LNCAP (cell line): ENCODE data around the gene PARN.

ENCODE experiments used
- TF ChIP-seq, protein P1 (sequence below): fragments of 450-650 bp; IDR thresholded peaks from 2 replicates; pipeline ENCODE4 v1.5.1; 2017; ENCODE audit warnings: mild to moderate bottlenecking

Gene PARN

DNA sequence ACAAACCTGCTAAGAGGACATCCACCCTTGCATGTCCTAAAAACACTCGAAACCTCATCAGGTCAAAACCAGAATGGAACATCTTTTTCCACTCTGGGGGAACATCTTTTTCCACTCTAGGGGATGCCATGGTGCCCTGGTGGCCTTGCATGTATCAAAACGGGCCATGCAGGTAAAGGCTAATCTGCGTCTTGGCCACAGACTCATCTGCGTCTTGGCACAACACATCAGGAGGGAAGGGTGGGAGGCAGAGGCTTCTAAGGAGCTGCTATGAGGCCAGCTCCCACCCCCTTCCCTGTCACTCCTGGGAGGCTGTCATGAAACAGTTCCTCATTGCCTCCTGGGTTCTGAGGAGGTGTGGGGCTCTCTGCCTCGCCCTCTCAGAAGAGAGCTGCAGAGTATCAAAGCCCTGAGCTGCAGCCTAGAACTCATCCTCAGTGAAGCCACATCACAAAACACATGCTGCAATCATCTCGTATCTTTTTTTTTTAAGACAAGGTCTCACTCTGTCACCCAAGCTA lies 27.6 kb downstream of the PARN start:
- TF ChIP-seq, protein P1, sequence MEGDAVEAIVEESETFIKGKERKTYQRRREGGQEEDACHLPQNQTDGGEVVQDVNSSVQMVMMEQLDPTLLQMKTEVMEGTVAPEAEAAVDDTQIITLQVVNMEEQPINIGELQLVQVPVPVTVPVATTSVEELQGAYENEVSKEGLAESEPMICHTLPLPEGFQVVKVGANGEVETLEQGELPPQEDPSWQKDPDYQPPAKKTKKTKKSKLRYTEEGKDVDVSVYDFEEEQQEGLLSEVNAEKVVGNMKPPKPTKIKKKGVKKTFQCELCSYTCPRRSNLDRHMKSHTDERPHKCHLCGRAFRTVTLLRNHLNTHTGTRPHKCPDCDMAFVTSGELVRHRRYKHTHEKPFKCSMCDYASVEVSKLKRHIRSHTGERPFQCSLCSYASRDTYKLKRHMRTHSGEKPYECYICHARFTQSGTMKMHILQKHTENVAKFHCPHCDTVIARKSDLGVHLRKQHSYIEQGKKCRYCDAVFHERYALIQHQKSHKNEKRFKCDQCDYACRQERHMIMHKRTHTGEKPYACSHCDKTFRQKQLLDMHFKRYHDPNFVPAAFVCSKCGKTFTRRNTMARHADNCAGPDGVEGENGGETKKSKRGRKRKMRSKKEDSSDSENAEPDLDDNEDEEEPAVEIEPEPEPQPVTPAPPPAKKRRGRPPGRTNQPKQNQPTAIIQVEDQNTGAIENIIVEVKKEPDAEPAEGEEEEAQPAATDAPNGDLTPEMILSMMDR, result no peak

DNA sequence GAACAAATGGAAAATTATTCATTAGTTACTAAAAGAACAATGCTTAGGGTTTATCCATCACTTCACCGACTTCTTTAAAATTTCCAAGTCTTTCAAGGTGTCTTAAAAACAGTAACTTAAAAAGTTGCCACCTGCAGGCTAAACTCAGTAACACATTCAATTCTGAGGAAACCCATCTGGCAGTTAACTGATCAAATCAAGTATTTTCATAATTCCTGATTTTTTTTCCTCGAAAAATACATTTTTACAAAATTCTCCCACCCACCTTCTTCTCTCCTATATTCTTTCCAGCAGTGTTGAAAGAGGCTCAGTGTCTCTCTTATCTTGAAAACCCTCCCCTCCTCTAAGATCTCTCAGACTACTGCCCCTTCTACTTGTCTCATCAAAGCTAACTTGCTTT lies 29.9 kb downstream of the PARN start:
- TF ChIP-seq, protein P1, result peak; percentile 61

DNA sequence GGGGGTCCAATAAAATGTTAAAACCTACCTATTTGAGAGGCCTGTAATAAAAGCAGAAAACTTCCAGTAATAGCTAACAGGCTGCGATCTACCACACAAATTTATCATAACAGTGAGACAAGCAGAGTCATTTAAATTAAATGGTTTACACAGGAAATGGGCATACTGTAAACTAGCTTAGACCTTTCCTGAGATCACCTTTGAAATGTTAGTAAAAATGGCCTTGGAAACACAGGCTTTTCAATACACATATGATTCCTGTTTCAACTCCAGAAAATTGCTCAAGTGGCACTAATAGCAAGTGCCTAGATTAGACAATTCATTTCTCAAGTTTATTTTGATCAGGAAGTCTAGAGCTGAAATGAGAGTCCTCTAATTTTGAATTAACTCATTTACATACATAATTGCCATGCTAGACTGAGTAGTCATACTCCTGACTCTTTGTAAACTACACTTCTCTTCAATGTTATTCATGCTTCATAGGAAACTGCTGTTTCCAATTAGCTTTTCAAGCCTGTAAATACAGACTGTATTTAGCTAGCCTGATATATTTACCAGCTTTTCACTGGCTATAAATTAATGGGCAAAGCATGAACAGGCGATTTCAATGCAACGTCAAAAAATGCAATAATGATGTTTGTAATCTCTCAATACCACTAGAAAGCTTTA lies 43.3 kb downstream of the PARN start:
- TF ChIP-seq, protein P1, result no peak

DNA sequence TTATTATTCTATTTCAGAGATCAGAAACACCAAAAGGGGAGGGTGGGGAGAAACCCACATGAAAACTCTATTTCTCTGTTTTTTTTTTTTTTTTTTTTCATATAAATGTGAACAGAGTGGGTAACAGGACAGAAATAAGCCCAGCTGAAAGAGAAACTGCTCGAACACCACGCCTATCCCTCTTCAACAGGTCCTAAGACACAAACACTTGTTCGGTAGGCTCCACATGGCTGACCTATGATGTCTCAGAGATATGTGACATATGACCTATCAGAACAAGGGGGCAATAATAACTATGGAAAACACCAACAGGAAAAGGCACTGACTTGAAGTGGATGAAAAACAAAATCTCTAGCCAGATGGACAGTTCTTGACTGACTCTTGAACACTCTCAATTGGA lies 44.8 kb downstream of the PARN start:
- TF ChIP-seq, protein P1, result no peak

DNA sequence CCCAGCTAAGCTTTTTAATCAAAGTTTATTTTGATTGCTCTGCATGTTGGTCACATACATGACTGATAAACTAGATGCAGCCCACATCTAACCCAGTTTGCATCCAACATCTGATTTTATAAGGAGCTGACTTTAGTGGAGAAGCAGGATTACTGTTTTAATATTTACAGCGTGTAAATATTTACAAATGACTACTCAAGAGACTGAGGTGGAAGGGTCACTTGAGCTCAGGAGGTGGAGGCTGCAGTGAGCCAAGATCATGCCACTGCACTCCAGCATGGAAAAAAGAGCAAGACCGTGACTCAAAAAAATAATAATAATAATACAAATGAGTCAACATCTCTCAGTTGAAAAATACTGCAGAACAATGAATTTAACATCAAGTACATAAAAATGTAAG lies 50.8 kb downstream of the PARN start:
- TF ChIP-seq, protein P1, result no peak

DNA sequence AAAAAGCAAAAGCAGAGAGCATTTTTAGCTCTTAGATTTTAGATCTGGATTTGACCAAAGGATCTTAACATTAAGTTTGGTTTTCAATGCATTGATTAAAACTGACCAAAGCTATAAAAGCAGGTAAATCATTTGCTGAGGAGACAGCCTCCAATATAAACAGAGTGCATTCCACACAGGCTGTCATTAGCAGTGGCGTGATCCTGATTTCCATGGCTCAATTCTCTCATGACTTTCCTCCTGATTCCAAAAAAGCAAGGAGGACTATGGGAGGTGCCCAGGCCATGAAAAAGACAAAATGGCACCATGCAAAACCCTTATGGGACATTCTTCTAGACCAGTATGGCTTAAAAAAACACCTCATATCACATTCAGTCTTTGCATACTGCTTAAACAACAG lies 53.5 kb downstream of the PARN start:
- TF ChIP-seq, protein P1, result no peak

DNA sequence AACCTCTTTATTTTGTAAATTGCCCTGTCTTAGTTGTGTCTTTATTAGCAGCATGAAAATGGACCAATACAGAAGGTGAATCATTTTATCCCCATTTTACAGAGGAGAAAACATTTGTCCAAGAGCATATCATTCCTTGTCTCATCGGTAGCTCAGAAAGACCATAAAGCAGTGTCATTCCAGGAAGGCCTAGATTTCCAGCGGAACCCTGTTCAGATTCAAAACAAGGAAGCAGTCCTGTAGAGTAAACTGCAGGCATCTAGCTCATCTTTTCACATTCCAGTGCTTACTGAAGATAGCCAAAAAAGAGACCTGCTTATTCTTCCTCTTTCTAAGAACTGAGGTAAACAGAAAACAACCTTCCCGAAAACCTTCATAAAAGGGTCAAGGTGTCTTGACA lies 54.0 kb downstream of the PARN start:
- TF ChIP-seq, protein P1, result no peak

DNA sequence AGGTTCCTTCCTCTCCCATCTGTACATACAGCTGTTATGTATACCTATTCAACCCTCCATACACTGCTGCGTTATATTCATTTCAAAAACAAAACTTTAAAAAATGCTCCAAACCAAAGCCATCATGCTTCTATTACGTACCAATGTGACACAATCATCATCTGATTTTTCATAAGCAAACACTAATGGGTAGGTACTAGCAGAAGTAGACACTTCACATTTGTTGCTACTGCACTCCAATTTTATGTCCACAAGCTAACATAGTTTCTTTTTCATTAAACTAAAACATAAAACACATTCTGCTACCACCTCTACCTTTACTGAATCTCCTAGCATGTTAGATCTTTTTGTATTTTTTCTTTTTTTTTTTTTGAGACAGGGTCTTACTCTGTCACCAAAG lies 57.5 kb downstream of the PARN start:
- TF ChIP-seq, protein P1, result no peak
